Stimulated activated CD8-positive, alpha-beta memory T cell treated with anti-CD3 and anti-CD28 coated beads, Interleukin-4, amount 100 ng/mL, for 1 hour (primary cell): Measurements from ENCODE around the gene PIK3R2.
A peak's percentile ranks its signal among the peaks of the same experiment; 100 is the strongest.
"Not testable (repeated sequence)": the region's sequence is repeated elsewhere in the genome, so short reads cannot be mapped to it uniquely, and the experiment has no call there.

ENCODE experiments used
- DNase-seq, 2 donors: peaks; one replicate each; pipeline ENCODE4 v3.0.0-alpha.2; 2020; ENCODE audit warnings: low read depth in 2 of 2, low spot score in 1 of 2

Gene PIK3R2

GRCh38 chr19:18152817-18153555 is at the start of gene PIK3R2:
PIK3R2 (plus strand) TSS chr19:18153163; CDS start chr19:18155880, 2,717 bp downstream.
- peak; percentile 98 for DNase-seq

DNA sequence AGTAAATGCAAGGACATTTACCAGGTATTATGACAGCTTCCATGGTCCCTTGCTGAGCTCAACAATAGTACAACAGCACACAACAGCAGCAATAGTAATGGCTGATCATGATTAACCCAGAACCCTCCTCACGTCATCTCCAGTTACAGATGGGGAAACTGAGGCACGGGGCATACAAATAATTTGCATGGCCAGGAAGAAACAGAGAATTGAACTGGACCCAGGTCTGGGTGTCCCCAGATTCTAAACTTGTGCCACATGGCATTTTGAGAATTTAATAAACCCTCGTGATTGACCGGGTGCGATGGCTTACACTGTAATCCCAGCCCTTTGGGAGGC is 48.2 kb upstream of the PIK3R2 start:
- DNase-seq: no peak

DNA sequence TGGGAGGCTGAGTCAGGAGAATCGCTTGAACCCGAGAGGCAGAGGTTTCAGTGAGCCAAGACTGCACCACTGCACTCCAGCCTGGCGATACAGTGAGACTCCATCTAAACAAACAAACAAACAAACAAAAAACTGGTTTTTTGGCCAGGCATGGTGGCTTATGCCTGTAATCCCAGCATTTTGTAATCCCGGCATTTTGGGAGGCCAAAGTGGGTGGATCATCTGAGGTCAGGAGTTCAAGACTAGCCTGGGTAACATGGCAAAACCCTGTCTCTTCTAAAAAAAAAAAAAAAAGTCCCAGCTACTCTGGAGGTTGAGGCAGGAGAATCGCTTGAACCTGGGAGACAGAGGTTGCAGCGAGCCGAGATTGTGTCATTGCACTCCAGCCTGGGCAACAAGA is 47.7 kb upstream of the PIK3R2 start:
- not testable (repeated sequence) for DNase-seq

- DNase-seq: no peak
These were observed 45.7 kb upstream of the PIK3R2 start for GRCh38 chr19:18107235-18107634.

- DNase-seq: no peak
These were observed 44.1 kb upstream of the PIK3R2 start for GRCh38 chr19:18108897-18109296.

DNA sequence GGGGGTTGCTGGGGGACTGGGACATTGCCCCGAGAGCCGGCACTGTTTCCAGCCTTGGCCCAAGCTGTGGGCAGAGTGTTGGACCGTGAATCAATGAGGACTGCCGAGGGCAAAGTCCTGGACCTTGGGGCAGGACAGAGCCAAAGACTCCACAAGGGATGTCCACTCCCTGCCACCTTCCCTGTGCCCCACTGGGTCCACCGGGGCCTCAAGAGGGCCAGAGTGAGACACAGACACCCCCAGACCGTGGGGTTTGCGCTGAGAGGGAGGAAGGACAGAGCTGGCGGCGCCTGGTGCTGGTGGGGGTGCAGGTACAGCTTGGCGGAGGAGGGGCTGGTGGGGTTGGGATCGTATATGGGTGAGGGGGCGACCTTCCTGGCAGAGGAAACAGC is 43.6 kb upstream of the PIK3R2 start:
- DNase-seq: no peak

DNA sequence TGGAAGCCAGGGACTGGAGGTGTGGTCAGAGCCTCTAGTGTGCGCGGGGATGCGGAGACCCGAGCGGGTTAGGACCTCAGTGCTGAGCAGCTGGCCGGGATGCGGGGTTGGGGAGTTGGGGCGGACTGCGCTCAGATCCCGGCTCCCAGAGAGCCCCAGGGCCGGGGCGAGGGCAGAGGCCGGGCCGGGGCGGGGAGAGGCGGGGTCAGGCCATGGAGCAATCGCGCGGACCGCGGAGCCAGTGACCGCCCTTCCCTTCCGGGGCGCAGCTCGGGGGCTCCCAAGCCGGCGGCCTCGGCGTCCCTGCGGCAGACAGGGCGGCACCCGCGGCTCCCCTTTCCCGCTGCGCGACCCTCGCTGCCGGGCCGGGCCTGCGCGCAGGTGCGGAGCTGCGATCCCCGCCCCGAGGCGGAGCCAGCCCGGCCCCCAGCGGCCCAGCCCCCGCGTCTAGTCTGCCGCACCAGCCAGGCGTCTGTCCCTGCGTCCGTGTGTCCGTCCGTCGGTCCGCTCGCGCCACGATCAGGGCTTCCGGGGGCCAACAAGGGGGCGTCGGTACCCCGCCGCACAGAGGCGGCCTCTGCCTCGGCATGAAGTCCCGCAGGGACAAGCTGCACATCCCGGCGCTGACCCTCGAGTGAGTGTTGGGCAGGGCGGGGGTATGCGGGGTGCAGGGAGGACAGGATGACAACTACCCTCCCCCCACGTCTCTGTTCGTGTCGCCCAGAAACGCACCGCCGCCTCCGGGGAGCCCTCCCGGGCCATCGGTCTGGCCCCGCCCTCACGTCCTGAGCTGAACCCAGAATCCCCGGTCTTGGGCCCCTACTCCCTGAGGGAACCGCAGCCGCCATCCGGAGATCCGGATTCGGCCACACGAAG is 43.0 kb upstream of the PIK3R2 start:
- DNase-seq: no peak

DNA sequence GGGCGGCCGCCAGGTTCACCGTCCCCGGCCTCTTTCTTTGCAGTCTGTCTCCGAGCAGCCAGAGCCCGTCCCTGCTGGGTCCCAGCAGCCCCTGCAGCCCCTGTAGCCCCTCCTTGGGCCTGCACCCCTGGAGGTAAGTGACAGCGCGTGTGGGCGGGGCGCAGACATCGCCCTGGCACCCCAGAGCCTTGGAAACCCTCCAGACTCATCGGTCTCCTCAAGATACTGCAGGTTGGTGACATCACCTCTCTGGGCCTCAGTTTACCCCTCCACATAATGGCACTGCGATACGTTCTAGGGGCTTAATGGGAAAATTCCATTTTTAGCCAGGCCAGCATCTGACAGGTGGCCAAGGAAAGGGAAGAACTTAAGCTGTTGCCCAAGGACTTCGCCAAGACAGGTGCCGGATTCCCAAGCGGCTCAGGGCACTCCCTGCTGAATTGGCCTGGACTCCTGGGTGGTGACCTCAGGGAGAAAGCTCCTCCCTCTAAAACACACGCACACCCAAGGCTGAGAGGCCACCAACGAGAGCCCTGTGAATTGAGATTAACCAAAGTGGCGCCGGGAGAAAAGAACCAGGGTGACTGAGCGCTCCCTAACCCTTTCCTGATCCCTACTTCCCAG is 42.2 kb upstream of the PIK3R2 start:
- no peak for DNase-seq

DNA sequence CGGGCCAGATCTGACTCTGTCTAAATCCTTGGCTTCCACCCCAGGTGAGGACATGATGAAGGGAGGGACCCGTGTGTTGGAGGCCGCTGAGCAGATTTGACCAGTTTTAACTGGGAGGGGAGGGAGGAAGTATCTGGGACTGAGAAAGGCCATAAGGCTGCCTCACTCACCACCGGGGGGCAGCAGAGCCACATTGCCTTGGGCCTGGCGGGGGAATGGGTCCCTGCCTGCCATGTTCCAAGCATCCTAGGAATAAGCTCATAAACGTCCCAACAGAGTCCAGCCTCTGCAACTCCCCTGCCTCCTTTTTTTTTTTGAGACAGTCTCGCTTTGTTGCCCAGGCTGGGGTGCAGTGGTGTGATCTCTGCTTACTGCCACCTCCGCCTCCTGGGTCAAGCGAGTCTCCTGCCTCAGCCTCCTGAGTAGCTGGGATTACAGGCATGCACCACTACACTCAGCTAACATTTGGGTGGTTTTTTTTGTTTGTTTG is 39.9 kb upstream of the PIK3R2 start:
- peak; percentile 59 to 61 for DNase-seq

GRCh38 chr19:18113827-18114226 is 39.1 kb upstream of the PIK3R2 start:
- DNase-seq: no peak

- no peak for DNase-seq
These were observed 38.5 kb upstream of the PIK3R2 start for GRCh38 chr19:18114483-18114882.

DNA sequence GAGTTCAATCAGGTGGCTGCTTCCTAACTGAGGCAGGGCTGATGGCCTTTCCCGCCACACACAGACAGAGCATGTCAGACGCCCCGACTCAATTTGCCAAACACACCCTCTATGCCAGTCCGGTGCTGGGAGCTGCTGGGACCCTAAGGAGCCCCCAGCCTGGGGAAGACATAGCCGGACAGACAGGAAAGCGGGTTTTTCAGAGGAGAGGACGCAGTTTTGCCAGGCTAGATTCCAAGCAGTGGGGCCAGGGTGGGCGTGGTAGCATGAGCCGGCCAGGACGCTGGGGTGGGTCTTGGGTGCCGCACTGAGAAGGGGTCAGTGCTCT is 35.6 kb upstream of the PIK3R2 start:
- DNase-seq: no peak

DNA sequence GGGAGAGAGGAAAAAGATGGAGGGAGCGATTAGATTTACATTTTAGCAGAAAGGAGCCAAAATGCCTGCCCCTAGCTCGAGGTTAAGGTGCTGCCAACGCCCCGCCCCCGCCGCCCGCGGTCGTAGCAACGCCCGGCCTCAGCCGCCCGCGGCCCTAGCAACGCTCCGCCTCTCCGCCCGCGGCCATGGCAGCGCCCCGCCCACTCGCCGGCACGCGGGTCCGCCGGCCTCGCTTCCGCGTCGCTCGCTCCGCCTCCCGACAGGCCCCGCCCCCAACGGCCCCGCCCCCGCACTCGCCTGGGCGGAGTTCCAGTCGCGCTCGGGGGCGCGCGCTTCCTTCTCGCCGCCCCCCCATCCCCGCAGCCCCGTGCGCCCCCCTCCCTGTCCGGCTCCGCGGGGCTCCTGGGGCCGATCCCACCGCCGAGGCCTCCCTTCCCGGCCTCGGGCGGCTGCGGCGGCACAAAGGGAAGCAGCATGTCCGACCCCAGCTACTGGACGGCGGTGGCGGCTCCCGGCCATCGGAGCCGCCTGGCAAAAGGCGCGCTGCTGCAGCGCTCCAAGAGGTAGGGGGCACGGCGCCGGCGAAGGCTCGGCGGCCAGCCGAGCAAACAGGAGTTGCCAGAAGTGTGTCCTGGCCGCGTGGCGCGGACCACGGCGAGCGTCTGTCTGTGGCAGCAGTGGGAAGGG is 35.1 kb upstream of the PIK3R2 start:
- peak; percentile 85 to 91 for DNase-seq

DNA sequence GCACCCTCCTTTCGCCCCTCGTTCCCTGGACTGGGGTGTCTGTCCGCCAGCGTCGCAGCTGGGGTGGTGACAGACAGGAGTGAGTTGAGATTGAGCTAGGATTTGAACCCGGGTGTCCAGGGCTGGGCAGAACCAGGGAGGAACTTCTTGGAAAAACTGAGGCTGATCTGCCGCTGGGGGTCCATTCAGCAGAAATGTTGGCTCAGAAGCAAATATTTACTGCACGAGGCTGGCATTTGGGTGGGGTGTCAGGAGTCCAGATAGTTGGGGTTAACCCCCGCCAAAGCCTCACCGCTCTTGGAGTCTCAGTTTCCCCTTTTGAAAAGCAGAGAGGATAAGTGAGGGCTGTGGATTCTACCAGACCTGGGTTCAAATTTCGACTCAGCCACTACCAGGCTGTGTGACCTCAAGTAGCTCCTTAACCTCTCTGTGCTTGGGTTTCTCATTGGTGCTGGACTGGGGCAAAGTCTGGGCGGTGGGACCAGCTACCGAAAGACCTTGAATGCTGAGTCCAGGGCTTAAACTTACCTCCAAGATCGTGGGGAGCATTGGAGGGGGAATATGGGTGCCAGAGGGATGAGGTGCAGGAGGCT is 34.4 kb upstream of the PIK3R2 start:
- no peak for DNase-seq

DNA sequence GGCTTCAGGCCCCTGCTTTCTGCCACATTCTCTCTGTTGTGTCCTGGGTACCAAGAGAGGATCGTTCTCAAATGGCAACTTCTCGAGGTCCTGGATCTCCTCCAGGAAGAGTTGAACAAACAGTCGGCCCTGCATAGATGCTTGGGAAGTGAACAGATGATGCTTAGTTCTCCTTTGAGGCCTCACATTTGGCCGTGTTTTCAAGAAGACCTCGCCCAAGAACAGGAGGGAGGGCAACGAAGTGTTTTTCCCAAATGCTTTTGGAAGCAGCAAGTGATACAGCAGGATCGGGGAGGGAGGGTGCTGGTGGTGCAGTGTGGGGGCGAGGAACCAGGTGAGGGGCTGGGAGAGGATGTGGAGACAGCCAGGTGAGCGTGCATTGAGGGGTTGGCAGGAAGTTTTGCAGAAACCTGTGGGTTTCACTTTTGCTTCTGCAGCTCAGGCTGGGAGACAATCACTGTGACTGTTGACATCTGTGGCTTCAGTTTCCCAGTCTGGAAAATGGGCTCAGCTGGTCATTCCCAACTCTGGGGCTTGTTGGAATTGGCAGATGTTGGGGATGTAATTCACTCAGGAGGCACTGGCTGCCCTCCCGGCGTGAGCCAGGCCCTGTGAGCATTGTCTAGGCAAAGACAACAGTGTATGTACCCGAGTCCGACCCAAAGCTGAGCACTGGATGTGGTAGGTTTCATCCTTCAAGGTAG is 33.8 kb upstream of the PIK3R2 start:
- no peak for DNase-seq

DNA sequence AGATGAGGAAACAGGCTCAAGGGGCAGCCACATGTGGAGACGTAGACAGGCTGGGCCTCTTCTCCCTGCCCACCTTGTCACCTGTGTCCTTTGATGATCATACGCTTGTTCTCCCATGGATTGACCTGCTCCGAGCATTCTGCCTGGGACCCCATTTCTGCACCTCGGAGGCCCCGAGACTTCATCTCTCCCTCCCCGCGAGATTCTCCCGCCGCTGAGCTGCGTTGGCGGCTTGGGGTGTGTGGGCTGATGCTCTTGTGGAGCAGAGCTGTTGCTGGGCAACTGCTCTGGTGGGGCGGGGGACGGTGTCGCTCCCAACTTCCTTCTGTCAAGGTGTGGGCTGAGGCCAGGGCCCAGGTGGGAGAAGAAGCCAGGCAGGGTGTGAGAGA is 33.3 kb upstream of the PIK3R2 start:
- peak in 1 of 2 donors; percentile 32 for DNase-seq

DNA sequence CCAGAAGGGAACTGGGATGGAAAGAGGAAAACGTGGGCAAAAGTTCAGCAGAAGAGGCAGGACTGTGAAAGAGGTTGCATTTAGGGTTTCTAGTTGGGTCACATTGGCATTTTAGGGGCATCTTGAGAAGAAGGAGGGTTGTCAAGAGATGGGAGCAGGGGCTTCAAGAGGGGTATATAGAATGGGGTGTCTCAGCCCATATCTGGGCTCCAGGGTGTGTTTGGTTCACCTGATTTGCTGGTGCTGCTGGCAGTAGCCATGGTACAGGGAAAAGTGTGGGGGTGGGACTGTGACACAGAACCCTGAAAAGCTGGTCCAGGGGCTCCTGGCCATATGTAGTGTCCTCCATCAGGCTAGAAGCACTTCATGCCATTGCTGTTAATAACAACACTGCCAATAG is 32.8 kb upstream of the PIK3R2 start:
- no peak for DNase-seq

DNA sequence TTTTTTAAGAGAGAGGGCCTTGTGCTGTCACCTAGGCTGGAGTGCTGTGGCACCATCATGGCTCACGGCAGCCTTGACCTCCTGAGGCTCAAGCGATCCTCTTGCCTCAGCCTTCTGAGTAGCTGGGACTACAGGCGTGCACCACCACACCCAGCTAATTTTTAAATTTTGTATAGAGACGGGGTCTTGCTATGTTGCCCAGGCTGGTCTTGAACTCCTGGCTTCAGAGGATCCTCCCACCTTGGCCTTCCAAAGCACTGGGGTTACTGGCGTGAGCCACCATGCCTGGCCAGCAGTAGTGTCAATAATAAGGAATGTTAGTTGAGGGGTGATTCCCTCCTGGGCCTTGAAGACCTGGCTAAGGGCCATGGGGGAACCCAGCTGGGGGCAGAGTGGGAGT is 31.8 kb upstream of the PIK3R2 start:
- DNase-seq: no peak

DNA sequence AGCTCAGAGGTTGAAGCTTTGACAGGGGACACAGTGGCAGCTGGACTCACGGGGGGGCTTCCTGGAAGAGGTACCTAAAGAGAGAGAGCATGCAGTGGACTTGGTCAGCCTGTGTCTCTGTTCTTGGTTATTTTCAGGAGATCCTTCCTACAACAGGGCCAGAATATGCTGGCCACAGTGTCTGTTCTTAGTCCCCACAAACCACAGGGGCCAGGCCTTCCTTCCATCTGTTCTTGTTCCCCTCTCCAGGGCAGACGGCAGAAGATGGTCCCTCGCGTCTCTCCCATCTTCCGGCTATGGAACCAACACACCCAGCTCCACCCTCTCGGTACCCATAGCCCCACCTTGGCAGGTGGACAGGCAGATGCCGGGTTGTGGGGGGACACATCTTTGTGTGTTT is 30.5 kb upstream of the PIK3R2 start:
- no peak for DNase-seq
